Left ventricle myocardium inferior (tissue), 1 donor: ENCODE data around the gene EMCN. TPM values are rescaled to one million over a fixed set of nuclear protein-coding genes. Genes with fewer than 3 reads are reported as not detected.
"Not testable (repeated sequence)": the region's sequence is repeated elsewhere in the genome, so short reads cannot be mapped to it uniquely, and the experiment has no call there.

Source experiments
- DNase-seq: peaks from one replicate; pipeline ENCODE4 v3.0.0-alpha.2; 2020
- H3K27ac ChIP-seq: fragments of 200-600 bp; replicated peaks from 2 replicates; pipeline ENCODE4 v1.8.0; 2021
- H3K27me3 ChIP-seq: fragments of 200-600 bp; 2 replicates; pipeline ENCODE4 v1.8.0; 2021; ENCODE audit warnings: low read depth
- H3K36me3 ChIP-seq: fragments of 200-600 bp; 2 replicates; pipeline ENCODE4 v1.8.0; 2021
- H3K4me1 ChIP-seq: fragments of 200-600 bp; 2 replicates; pipeline ENCODE4 v1.8.0; 2021
- H3K4me3 ChIP-seq: fragments of 200-600 bp; 2 replicates; pipeline ENCODE4 v1.8.0; 2021; ENCODE audit warnings: mild to moderate bottlenecking, moderate library complexity
- H3K9me3 ChIP-seq: fragments of 200-600 bp; replicated peaks from 2 replicates; pipeline ENCODE4 v1.8.0; 2021
- intact Hi-C: fragments of 100-400 bp; cut with micrococcal nuclease; formaldehyde crosslinking; loops from one replicate; pipeline ENCODE4 v1.11.0; 2022
- total RNA-seq: library from RNA; stranded (reverse); fragmentation: NEBNext Ultra II Directional; extraction: Animal tissue kit (Norgen Biotek cat#: 25700); gene quantifications from one replicate; pipeline ENCODE4 v1.2.1, GENCODE V29; 2021
- TF ChIP-seq, protein P1 (sequence below): fragments of 200-600 bp; IDR thresholded peaks from 2 replicates; pipeline ENCODE4 v1.8.0; 2021; ENCODE audit warnings: antibody characterized with exemption, mild to moderate bottlenecking, borderline replicate concordance
- donor health status: DM: no; HTN: yes; CAD: no; lungs with severe emphysema.

The EMCN gene
- total RNA-seq, 1 donor from 2014 or later = 43.6 TPM

DNA sequence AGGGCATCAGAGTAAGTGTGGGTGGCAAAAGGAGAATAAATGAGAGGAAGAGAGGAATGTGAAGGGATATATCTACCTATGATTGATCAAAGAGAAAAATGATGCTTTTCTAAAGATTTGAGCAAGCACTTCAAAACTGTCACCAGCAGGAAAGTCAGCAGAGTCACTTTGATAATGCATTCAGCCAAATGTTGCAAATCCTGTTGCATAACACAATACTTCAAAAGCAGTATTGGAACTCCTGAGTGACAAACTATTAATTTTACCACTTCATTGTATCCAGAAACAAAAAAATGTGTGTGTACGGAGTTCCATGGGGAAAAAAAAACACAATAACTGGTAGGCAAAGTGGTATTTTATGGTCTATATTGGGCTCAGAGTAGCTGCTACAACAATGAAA lies 160.3 kb downstream of the EMCN start:
- TF ChIP-seq, protein P1, sequence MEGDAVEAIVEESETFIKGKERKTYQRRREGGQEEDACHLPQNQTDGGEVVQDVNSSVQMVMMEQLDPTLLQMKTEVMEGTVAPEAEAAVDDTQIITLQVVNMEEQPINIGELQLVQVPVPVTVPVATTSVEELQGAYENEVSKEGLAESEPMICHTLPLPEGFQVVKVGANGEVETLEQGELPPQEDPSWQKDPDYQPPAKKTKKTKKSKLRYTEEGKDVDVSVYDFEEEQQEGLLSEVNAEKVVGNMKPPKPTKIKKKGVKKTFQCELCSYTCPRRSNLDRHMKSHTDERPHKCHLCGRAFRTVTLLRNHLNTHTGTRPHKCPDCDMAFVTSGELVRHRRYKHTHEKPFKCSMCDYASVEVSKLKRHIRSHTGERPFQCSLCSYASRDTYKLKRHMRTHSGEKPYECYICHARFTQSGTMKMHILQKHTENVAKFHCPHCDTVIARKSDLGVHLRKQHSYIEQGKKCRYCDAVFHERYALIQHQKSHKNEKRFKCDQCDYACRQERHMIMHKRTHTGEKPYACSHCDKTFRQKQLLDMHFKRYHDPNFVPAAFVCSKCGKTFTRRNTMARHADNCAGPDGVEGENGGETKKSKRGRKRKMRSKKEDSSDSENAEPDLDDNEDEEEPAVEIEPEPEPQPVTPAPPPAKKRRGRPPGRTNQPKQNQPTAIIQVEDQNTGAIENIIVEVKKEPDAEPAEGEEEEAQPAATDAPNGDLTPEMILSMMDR = no peak
- intact Hi-C loops = no loop called here
- Histone ChIP-seq H3K4me1 (no peaks in the 10 kb centered on the region), H3K27ac (no peak overlapping the region), H3K4me3 (no peak overlapping the region), H3K27me3 (no peaks in the 10 kb centered on the region), H3K9me3 (peaks cover 15% of the 10 kb centered on the region), H3K36me3 (no peaks in the 10 kb centered on the region)
- no peak for DNase-seq

DNA sequence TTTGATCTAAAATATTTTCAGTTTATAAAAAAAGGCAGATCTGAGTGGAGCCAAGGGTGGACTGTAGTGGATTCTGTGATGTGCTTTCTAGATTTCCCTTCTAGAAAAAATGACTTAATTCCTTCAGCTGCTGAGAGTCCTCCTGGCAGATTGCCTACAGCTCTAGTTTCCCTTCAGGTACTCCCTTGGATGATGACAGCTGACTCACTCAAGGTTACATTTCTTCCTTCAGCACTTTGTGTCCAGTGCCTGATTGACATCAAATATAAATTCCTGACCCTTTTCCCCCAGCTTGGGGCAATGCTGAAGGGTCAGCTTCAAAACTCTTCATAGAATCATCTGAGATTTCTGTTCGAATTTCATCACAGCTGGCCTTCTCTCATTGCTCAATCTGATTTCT lies 161.7 kb downstream of the EMCN start:
- DNase-seq = no peak
- H3K27ac ChIP-seq = no peak overlapping the region
- TF ChIP-seq, protein P1 = no peak
- no peaks in the 10 kb centered on the region for H3K27me3 ChIP-seq
- intact Hi-C loops = no loop called here
- H3K9me3 ChIP-seq = peaks cover 15% of the 10 kb centered on the region
- no peaks in the 10 kb centered on the region for H3K4me1 ChIP-seq
- H3K4me3 ChIP-seq = no peak overlapping the region
- no peaks in the 10 kb centered on the region for H3K36me3 ChIP-seq

DNA sequence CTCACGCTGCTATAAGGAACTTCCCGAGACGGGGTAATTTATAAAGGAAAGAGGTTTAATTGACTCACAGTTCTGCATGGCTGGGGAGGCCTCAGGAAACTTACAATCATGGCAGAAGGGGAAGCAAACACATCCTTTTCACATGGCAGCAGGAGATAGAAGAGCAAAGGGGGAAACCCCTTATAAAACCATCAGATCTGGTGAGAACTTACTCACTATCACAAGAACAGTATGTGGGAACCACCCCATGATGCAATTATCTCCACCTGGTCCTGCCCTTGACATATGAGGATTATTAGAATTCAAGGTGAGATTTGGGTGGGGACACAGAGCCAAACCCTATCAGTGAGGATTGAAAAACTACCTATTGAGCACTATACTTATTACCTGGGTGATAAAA lies 165.5 kb downstream of the EMCN start:
- H3K4me1 ChIP-seq, H3K4me3 ChIP-seq, H3K27me3 ChIP-seq, H3K36me3 ChIP-seq, H3K27ac ChIP-seq, DNase-seq, intact Hi-C loops: not testable (repeated sequence)
- H3K9me3 ChIP-seq = peaks cover 15% of the 10 kb centered on the region

DNA sequence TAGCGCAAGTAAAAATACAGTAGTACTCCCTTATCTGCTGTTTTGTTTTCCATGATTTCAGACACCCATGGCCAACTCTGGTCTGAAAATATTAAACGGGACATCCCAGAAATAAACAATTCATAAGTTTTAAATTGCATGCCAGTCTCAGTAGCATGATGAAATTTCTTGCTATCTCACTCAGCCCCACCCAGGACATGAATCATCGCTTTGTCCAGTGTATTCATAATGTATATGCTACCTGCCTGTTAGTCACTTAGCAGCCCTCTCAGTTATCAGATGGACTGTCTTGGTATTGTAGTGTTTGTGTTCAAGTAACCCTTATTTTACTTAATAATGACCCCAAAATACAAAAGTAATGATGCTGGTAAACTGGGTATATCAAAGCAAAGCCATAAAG lies 169.3 kb downstream of the EMCN start:
- no peak overlapping the region for H3K4me3 ChIP-seq
- H3K27ac ChIP-seq = no peak overlapping the region
- no peaks in the 10 kb centered on the region for H3K27me3 ChIP-seq
- TF ChIP-seq, protein P1 = no peak
- intact Hi-C loops = no loop called here
- H3K4me1 ChIP-seq = no peaks in the 10 kb centered on the region
- no peaks in the 10 kb centered on the region for H3K9me3 ChIP-seq
- no peak for DNase-seq
- H3K36me3 ChIP-seq = no peaks in the 10 kb centered on the region

DNA sequence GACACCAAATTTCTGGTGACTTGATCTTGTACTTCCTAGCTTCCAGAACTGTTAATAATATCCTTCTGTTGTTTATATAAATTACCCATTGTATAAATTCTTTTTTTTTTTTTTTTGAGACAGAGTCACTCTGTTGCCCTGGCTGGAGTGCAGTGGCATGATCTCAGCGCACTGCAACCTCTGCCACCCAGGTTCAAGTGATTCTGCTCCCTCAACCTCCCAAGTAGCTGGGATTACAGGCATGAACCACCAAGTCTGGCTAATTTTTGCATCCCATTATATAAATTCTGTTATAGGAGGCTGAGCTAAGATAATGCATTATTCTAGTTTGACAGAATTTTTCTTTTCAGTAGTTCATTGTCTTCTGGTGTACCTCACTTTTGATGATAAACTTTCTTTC lies 170.6 kb downstream of the EMCN start:
- Histone ChIP-seq H3K27me3 (no peaks in the 10 kb centered on the region), H3K36me3 (no peaks in the 10 kb centered on the region), H3K9me3 (no peaks in the 10 kb centered on the region), H3K4me1 (no peaks in the 10 kb centered on the region), H3K27ac (no peak overlapping the region), H3K4me3 (no peak overlapping the region)
- TF ChIP-seq, protein P1 = no peak
- DNase-seq = no peak
- intact Hi-C loops = no loop called here

DNA sequence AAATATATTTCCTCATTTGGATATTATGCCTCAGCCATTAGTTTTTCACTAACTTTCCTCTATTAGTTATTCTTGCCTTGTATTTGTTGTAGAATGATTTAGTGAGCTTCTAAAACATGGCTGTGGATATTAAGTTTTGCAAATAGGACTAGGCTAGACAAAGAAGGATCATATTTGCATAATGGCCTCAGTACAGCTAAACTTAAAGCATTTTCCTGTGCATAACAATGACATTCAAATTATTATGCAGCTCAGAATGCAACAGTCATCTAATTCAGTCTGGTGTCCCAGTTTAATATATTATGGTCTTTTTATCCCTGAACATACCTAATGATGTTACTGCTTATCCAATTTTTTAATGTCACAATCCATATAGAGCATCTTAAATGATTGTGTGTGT lies 172.2 kb downstream of the EMCN start:
- intact Hi-C loops = no loop called here
- DNase-seq = no peak
- H3K9me3 ChIP-seq = no peaks in the 10 kb centered on the region

More for the DNA sequence above, 172.2 kb downstream of the EMCN start:
- Histone ChIP-seq H3K36me3 (no peaks in the 10 kb centered on the region), H3K4me1 (no peaks in the 10 kb centered on the region), H3K27me3 (no peaks in the 10 kb centered on the region), H3K27ac (no peak overlapping the region), H3K4me3 (no peak overlapping the region)
- TF ChIP-seq, protein P1 = no peak
